GM12878 (cell line): ENCODE results near the gene CCDC28A. TPM values are rescaled to one million over a fixed set of nuclear protein-coding genes. Genes with fewer than 3 reads are reported as not detected.

Source experiments
- ATAC-seq: fragments of 200-7000 bp; cut with Tn5 transposase; 3 replicates; pipeline ENCODE4 v1.9.1; 2020; ENCODE audit warnings: mild to moderate bottlenecking, moderate library complexity
- BruUV-seq: library from RNA; stranded (reverse); fragments of 400-500 nt; replicated peaks from 2 replicates; lab custom pipeline; 2021; lab: Mats Ljungman, UMichigan
- CTCF ChIA-PET: fragments of 300-600 bp; sonication (Branson Sonifier 250); formaldehyde crosslinking; extraction: SDS; loops from one replicate; lab custom pipeline; 2021; ENCODE audit warnings: inconsistent platforms; lab: Yijun Ruan, JAX
- POLR2A ChIA-PET: fragments of 350-600 bp; formaldehyde crosslinking; extraction: SDS; loops from one replicate; lab custom pipeline; 2021; ENCODE audit warnings: inconsistent platforms; lab: Charles Lee
- RAD21 ChIA-PET: fragments of 300-600 bp; sonication (Branson Sonifier 250); formaldehyde crosslinking; loops from one replicate; lab custom pipeline; 2023; ENCODE audit warnings: antibody characterized with exemption; ENCODE audit not compliant: unreplicated experiment; lab: Charles Lee
- SMC1A ChIA-PET: fragments of 300-600 bp; sonication (Branson Sonifier 250); formaldehyde crosslinking; loops from one replicate; lab custom pipeline; 2023; ENCODE audit not compliant: unreplicated experiment, uncharacterized antibody; lab: Charles Lee
- DNase-seq: peaks from one replicate; pipeline ENCODE4 v3.0.0-alpha.2; 2011; ENCODE audit warnings: low read depth, low spot score
- FAIRE-seq: peaks from 3 replicates; lab custom pipeline; 2011; peaks lifted over from hg19 to GRCh38; lab: Jason Lieb, UNC
- H2AFZ ChIP-seq: 2 replicates; pipeline ENCODE4 v1.6.0; 2011; ENCODE audit warnings: low read depth, low read length, control low read depth; ENCODE audit not compliant: control insufficient read depth
- H3K27ac ChIP-seq: 2 replicates; pipeline ENCODE4 v1.5.1; 2011; ENCODE audit warnings: control low read depth; ENCODE audit not compliant: control insufficient read depth, insufficient read depth
- H3K27me3 ChIP-seq, 2 experiments: replicated peaks in 1 of 2; 2 replicates each; pipeline versions ENCODE4 v1.6.0 to v1.6.1; 2011; ENCODE audit warnings: low read length in 1 of 2; ENCODE audit not compliant: control insufficient read depth in 2 of 2, insufficient read depth in 2 of 2
- H3K36me3 ChIP-seq, 2 experiments: 2 replicates each; pipeline ENCODE4 v1.5.1; 2011; ENCODE audit warnings: low read length in 1 of 2; ENCODE audit not compliant: control insufficient read depth in 2 of 2, insufficient read depth in 2 of 2
- H3K4me1 ChIP-seq: 2 replicates; pipeline ENCODE4 v1.6.1; 2011; ENCODE audit warnings: mild to moderate bottlenecking, low read length, moderate library complexity, mixed read lengths; ENCODE audit not compliant: control insufficient read depth, insufficient read depth
- H3K4me2 ChIP-seq: 2 replicates; pipeline ENCODE4 v1.6.0; 2011; ENCODE audit warnings: control low read depth; ENCODE audit not compliant: control insufficient read depth, insufficient read depth
- H3K4me3 ChIP-seq: fragments of 200-600 bp; sonication (generic); 2 replicates; pipeline ENCODE4 v1.5.1; 2016
- H3K79me2 ChIP-seq: 2 replicates; pipeline ENCODE4 v1.6.0; 2011; ENCODE audit warnings: low read length; ENCODE audit not compliant: control insufficient read depth, insufficient read depth
- H3K9ac ChIP-seq: 2 replicates; pipeline ENCODE4 v1.8.0; 2011; ENCODE audit warnings: low read length, control low read depth, mixed read lengths; ENCODE audit not compliant: control insufficient read depth, insufficient read depth
- H3K9me3 ChIP-seq: replicated peaks from 3 replicates; pipeline ENCODE4 v1.5.1; 2011; ENCODE audit warnings: mild to moderate bottlenecking, low read length; ENCODE audit not compliant: control insufficient read depth, insufficient read depth
- H4K20me1 ChIP-seq: 2 replicates; pipeline ENCODE4 v1.6.0; 2011; ENCODE audit not compliant: control insufficient read depth, insufficient read depth
- CHD1 ChIP-seq: IDR thresholded peaks from 2 replicates; pipeline ENCODE4 v1.6.1; 2012; ENCODE audit warnings: low read depth, low read length, improper control_type of control experiment
- CHD2 ChIP-seq: IDR thresholded peaks from 2 replicates; pipeline ENCODE4 v1.6.1; 2011; ENCODE audit warnings: low read depth, low read length, improper control_type of control experiment, borderline replicate concordance
- CHD4 ChIP-seq: fragments of 200-600 bp; sonication (generic); IDR thresholded peaks from 2 replicates; pipeline ENCODE4 v1.6.1; 2016; ENCODE audit warnings: mild to moderate bottlenecking
- EGR1 ChIP-seq, 2 experiments: IDR thresholded peaks; 1 replicate in 1 of 2; 2 replicates in 1 of 2; pipeline ENCODE4 v1.6.1; 2011 to 2012; ENCODE audit warnings: low read depth in 2 of 2, low read length in 2 of 2, borderline replicate concordance in 1 of 2, mild to moderate bottlenecking in 1 of 2, moderate library complexity in 1 of 2
- FOS ChIP-seq: IDR thresholded peaks from 3 replicates; pipeline ENCODE4 v1.6.1; 2011; ENCODE audit warnings: borderline replicate concordance; ENCODE audit not compliant: insufficient read length; ENCODE audit errors: extremely low read depth
- FOXK2 ChIP-seq: fragments of 450-650 bp; IDR thresholded peaks from 2 replicates; pipeline ENCODE4 v1.6.1; 2017; ENCODE audit warnings: mild to moderate bottlenecking, moderate library complexity
- HSF1 ChIP-seq: fragments of 150-350 bp; IDR thresholded peaks from 2 replicates; pipeline ENCODE4 v1.6.1; 2014; ENCODE audit warnings: mild to moderate bottlenecking, low read depth, low read length
- JUNB ChIP-seq: IDR thresholded peaks from 2 replicates; pipeline ENCODE4 v1.6.1; 2016; ENCODE audit warnings: antibody characterized with exemption, mild to moderate bottlenecking
- MTA2 ChIP-seq: fragments of 450-650 bp; IDR thresholded peaks from 2 replicates; pipeline ENCODE4 v1.6.1; 2016; ENCODE audit warnings: low read depth, mild to moderate bottlenecking, moderate library complexity
- NR2C2 ChIP-seq: IDR thresholded peaks from 2 replicates; pipeline ENCODE4 v1.6.1; 2011; ENCODE audit warnings: borderline replicate concordance, low read depth; ENCODE audit not compliant: control insufficient read depth, insufficient read length
- SMAD1 ChIP-seq: fragments of 450-650 bp; IDR thresholded peaks from 2 replicates; pipeline ENCODE4 v1.6.1; 2018; ENCODE audit warnings: mild to moderate bottlenecking, low read depth; ENCODE audit not compliant: partially characterized antibody
- SMARCA5 ChIP-seq: fragments of 450-650 bp; IDR thresholded peaks from 2 replicates; pipeline ENCODE4 v1.6.1; 2017; ENCODE audit warnings: mild to moderate bottlenecking
- TCF3 ChIP-seq: IDR thresholded peaks from 2 replicates; pipeline ENCODE4 v1.6.1; 2012; ENCODE audit warnings: low read depth, mild to moderate bottlenecking, low read length, borderline replicate concordance; ENCODE audit not compliant: insufficient read depth
- TCF7 ChIP-seq: IDR thresholded peaks from 2 replicates; pipeline ENCODE4 v1.6.1; 2014; ENCODE audit warnings: antibody characterized with exemption, borderline replicate concordance
- WRNIP1 ChIP-seq: IDR thresholded peaks from 2 replicates; pipeline ENCODE4 v1.6.1; 2011; ENCODE audit warnings: low read depth, low read length, improper control_type of control experiment, borderline replicate concordance
- WGBS: methylation state at CpG from one replicate; pipeline ENCODE4 v1.1.6; 2016; ENCODE audit warnings: low lambda C conversion rate; ENCODE audit not compliant: insufficient replicate concordance, insufficient coverage; ENCODE audit errors: missing lambda C conversion rate; 5-methylcytosine and 5-hydroxymethylcytosine counted together
- in situ Hi-C: fragments of 300-500 bp; cut with MboI; formaldehyde crosslinking; loops from 9 replicates; pipeline ENCODE4 v1.14.3; 2018; ENCODE audit warnings: mixed read lengths
- intact Hi-C: fragments of 100-400 bp; cut with micrococcal nuclease; formaldehyde crosslinking; loops from one replicate; pipeline ENCODE4 v1.14.2; 2022; ENCODE audit not compliant: unreplicated experiment
- polyA plus RNA-seq, 11 experiments: library from polyadenylated mRNA; depleted of rRNA in 4 of 11; unstranded in 6 of 11; stranded (reverse) in 5 of 11; fragments of >200 nt; fragmentation: Nextera tagmentation in 4 of 11; fragmentation: Illumina TruSeq in 1 of 11; extraction: Ambion mirVana in 4 of 11; extraction: Trizol in 1 of 11; gene quantifications; 1 replicate in 1 of 11; 2 replicates in 10 of 11; pipeline versions ENCODE4 v1.2.1 to v1.2.3, GENCODE V29; 2011 to 2016; ENCODE audit warnings: inconsistent platforms in 2 of 11, missing spikeins in 2 of 11, low read depth in 1 of 11
- total RNA-seq, 4 experiments: library from RNA; depleted of rRNA in 3 of 4; stranded (reverse); fragments of >200 nt in 3 of 4; fragmentation: Illumina TruSeq in 1 of 4; extraction: Trizol in 1 of 4; gene quantifications; 2 replicates each; pipeline versions ENCODE4 v1.2.1 to v1.2.3, GENCODE V29; 2013 to 2021

CCDC28A gene
- total and polyA plus RNA-seq, 10 of the 15 experiments (the other 5 are each of a cell fraction or from before 2014, with no cell fraction given) = 13.5 to 38.8 (median 19.2) TPM

- Histone ChIP-seq H3K4me3 (no peak overlapping the region), H3K27me3 (no peaks in the 10 kb centered on the region; a peak in 1 of 4 replicates), H3K4me1 (peaks cover 17% of the 10 kb centered on the region), H2AFZ (no peak overlapping the region), H3K4me2 (no peak overlapping the region), H3K79me2 (no peaks in the 10 kb centered on the region), H3K27ac (no peak overlapping the region), H4K20me1 (no peaks in the 10 kb centered on the region), H3K36me3 (no peaks in the 10 kb centered on the region), H3K9me3 (no peaks in the 10 kb centered on the region), H3K9ac (no peak overlapping the region)
- ATAC-seq (no peak), FAIRE-seq (no peak), DNase-seq (no peak)
- intact Hi-C loops = no loop called here
- ChIA-PET RAD21 (interaction anchor here (1.2 to 6.3 kb wide), 6 partner anchors 156 to 550 kb away, joined by 3 to 94 read pairs (median 12); partner anchors contain the start of gene REPS1), CTCF (interaction anchor here (1.5 to 10.7 kb wide), 10 partner anchors 8 to 551 kb away, joined by 3 to 166 read pairs (median 16); partner anchors contain the start of gene REPS1), POLR2A (interaction anchor here (1.0 kb wide), 1 partner anchor 443 kb away, joined by 3 read pairs; no protein-coding TSS in a partner anchor), SMC1A (interaction anchor here (0.6 to 11.3 kb wide), 7 partner anchors 8 to 556 kb away, joined by 3 to 163 read pairs (median 4); partner anchors contain the start of gene REPS1)
- in situ Hi-C loops = no loop called here
- 32% methylated on average over 5 of the region's 5 CpGs for WGBS
- no peak for TF ChIP-seq SMAD1
- no peak for TF ChIP-seq TCF7
- TF ChIP-seq NR2C2 = no peak
- no peak for TF ChIP-seq JUNB
- no peak for TF ChIP-seq MTA2
- no peak for TF ChIP-seq FOS
- no peak for TF ChIP-seq EGR1 (IDR thresholded peaks at IDR 0.05; ENCODE audit: borderline replicate concordance in 1 of 2, low read depth in 2 of 2, low read length in 2 of 2)
- no peak for TF ChIP-seq TCF3
- no peak for TF ChIP-seq WRNIP1
- TF ChIP-seq CHD4 = no peak
- TF ChIP-seq SMARCA5 = no peak
- no peak for TF ChIP-seq HSF1
- TF ChIP-seq FOXK2 = no peak
- no peak for TF ChIP-seq CHD1
- no peak for TF ChIP-seq CHD2
- no TSS peak for BruUV-seq
Measured at GRCh38 chr6:138814179-138814834, 40.7 kb downstream of the CCDC28A start.
